HepG2 (cell line): ENCODE measurements around the gene PTPRM. TPM values are rescaled to one million over a fixed set of nuclear protein-coding genes. Genes with fewer than 3 reads are reported as not detected.

ENCODE experiments used
- GATAD1 ChIP-seq: IDR thresholded peaks from 2 replicates; pipeline ENCODE4 v1.6.1; 2016; ENCODE audit warnings: missing genetic modification reagents, missing compliant biosample characterization
- IKZF1 ChIP-seq: fragments of 450-650 bp; IDR thresholded peaks from 2 replicates; pipeline ENCODE4 v1.7.1; 2016
- NCOA1 ChIP-seq: sonication (generic); formaldehyde crosslinking; IDR thresholded peaks from 2 replicates; pipeline ENCODE4 v1.9.0; 2021; ENCODE audit warnings: missing genetic modification reagents
- SRSF9 ChIP-seq: fragments of 200-400 bp; formaldehyde crosslinking; IDR thresholded peaks from 2 replicates; pipeline ENCODE4 v1.6.1; 2018; ENCODE audit warnings: borderline replicate concordance, mild to moderate bottlenecking, low read depth, low read length; ENCODE audit not compliant: insufficient read depth, poor library complexity, severe bottlenecking
- TBX2 ChIP-seq: sonication (generic); formaldehyde crosslinking; IDR thresholded peaks from 2 replicates; pipeline ENCODE4 v1.5.0; 2020; ENCODE audit warnings: missing genetic modification reagents, mild to moderate bottlenecking, borderline replicate concordance
- ZBTB42 ChIP-seq: sonication (generic); formaldehyde crosslinking; IDR thresholded peaks from 2 replicates; pipeline ENCODE4 v1.5.0; 2020; ENCODE audit warnings: mild to moderate bottlenecking, missing genetic modification reagents
- ZFP36 ChIP-seq: fragments of 150-350 bp; IDR thresholded peaks from 2 replicates; pipeline ENCODE4 v1.6.1; 2018; ENCODE audit warnings: borderline replicate concordance, low read length, low read depth; ENCODE audit not compliant: partially characterized antibody
- ZNF12 ChIP-seq: sonication (generic); formaldehyde crosslinking; IDR thresholded peaks from 2 replicates; pipeline ENCODE4 v1.5.0; 2020; ENCODE audit warnings: missing genetic modification reagents
- ZNF446 ChIP-seq: sonication (generic); formaldehyde crosslinking; IDR thresholded peaks from 2 replicates; pipeline ENCODE4 v1.5.0; 2020; ENCODE audit warnings: mild to moderate bottlenecking, missing genetic modification reagents
- ZNF549 ChIP-seq: sonication (generic); formaldehyde crosslinking; IDR thresholded peaks from 2 replicates; pipeline ENCODE4 v1.5.0; 2020; ENCODE audit warnings: missing genetic modification reagents
- ZNF652 ChIP-seq: IDR thresholded peaks from 2 replicates; pipeline ENCODE4 v1.6.1; 2016; ENCODE audit warnings: low read depth, borderline replicate concordance
- ZSCAN20 ChIP-seq: sonication (generic); formaldehyde crosslinking; IDR thresholded peaks from 2 replicates; pipeline ENCODE4 v1.4.0; 2020; ENCODE audit warnings: missing genetic modification reagents, mild to moderate bottlenecking, borderline replicate concordance
- polyA plus RNA-seq, 8 experiments: library from polyadenylated mRNA; depleted of rRNA in 3 of 8; stranded (reverse) in 7 of 8; unstranded in 1 of 8; fragments of >200 nt; fragmentation: Illumina TruSeq in 4 of 8; extraction: Trizol in 4 of 8; gene quantifications; 2 replicates each; pipeline versions ENCODE4 v1.2.1 to v1.2.3, GENCODE V29; 2011 to 2016; ENCODE audit warnings: low read depth in 4 of 8, missing spikeins in 1 of 8, mixed read lengths in 1 of 8; ENCODE audit not compliant: insufficient read depth in 1 of 8
- total RNA-seq, 5 experiments: library from RNA; depleted of rRNA; stranded (reverse); fragments of >200 nt; fragmentation: Illumina TruSeq; extraction: Trizol; gene quantifications; 2 replicates each; pipeline ENCODE4 v1.2.3, GENCODE V29; 2016; ENCODE audit warnings: low read depth in 1 of 5
- TF ChIP-seq, protein P1 (sequence below): sonication (generic); formaldehyde crosslinking; IDR thresholded peaks from 2 replicates; pipeline ENCODE4 v1.5.1; 2020; ENCODE audit warnings: missing genetic modification reagents, mild to moderate bottlenecking, borderline replicate concordance
- TF ChIP-seq, protein P2 (sequence below): sonication (generic); formaldehyde crosslinking; IDR thresholded peaks from 2 replicates; pipeline ENCODE4 v1.4.0; 2020; ENCODE audit warnings: mild to moderate bottlenecking, low read depth, missing genetic modification reagents
- TF ChIP-seq, protein P3 (sequence below), 2 experiments: sonication (generic) in 1 of 2; formaldehyde crosslinking in 1 of 2; IDR thresholded peaks; 2 replicates each; pipeline versions ENCODE4 v1.6.1 to v1.9.0; 2014 to 2022; ENCODE audit warnings: antibody characterized with exemption in 1 of 2, borderline replicate concordance in 1 of 2, inconsistent platforms in 1 of 2, low read depth in 1 of 2, missing genetic modification reagents in 1 of 2
- TF ChIP-seq, protein P4 (sequence below): sonication (generic); formaldehyde crosslinking; IDR thresholded peaks from 2 replicates; pipeline ENCODE4 v1.4.0; 2020; ENCODE audit warnings: missing genetic modification reagents
- TF ChIP-seq, protein P5 (sequence below): sonication (generic); formaldehyde crosslinking; IDR thresholded peaks from 2 replicates; pipeline ENCODE4 v1.4.0; 2020; ENCODE audit warnings: mild to moderate bottlenecking, low read depth, missing genetic modification reagents

PTPRM gene
- total and polyA plus RNA-seq, 2 of the 13 experiments (the other 11 are each of a cell fraction or from before 2014, with no cell fraction given): 12.6 to 108 TPM

DNA sequence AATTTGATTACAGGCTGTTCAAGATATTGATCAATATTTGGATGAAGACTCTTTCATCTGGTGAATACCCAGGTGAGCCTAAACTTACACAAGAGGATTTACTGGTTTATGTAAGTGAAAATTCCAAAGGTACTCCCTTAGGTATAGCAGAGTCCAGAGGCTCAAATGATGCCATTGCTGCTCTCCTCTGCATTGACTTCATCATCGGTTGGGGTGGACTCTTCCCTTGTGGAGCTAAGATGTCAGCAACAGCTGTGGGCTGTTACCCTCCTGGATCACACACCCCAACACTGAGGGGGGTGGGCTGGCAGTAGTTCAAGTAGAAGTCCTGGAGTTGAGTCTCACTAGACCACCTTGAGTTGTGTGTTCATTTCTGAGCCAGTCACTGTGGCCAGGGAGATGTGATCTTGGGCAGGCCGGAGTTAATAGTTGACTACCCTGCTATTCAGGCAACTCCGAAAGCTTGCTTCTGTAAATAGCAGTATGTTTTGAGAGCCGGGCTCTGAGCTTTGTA is 236.9 kb downstream of the PTPRM start (continued):
- TF ChIP-seq SRSF9 (no peak), ZNF446 (CRISPR knock-in tag) (no peak), ZBTB42 (CRISPR knock-in tag) (no peak), ZNF549 (CRISPR knock-in tag) (no peak), ZSCAN20 (CRISPR knock-in tag) (no peak), IKZF1 (no peak), ZNF12 (CRISPR knock-in tag) (no peak), ZFP36 (no peak), ZNF652 (CRISPR knock-in tag) (peak; percentile 67), GATAD1 (CRISPR knock-in tag) (no peak), NCOA1 (CRISPR knock-in tag) (0 out of 2 replicates have a peak, but pooled peaks have one; percentile 53), TBX2 (CRISPR knock-in tag) (peak; percentile 47; the same call in 1 of the 2 replicates)
- TF ChIP-seq, protein P1, sequence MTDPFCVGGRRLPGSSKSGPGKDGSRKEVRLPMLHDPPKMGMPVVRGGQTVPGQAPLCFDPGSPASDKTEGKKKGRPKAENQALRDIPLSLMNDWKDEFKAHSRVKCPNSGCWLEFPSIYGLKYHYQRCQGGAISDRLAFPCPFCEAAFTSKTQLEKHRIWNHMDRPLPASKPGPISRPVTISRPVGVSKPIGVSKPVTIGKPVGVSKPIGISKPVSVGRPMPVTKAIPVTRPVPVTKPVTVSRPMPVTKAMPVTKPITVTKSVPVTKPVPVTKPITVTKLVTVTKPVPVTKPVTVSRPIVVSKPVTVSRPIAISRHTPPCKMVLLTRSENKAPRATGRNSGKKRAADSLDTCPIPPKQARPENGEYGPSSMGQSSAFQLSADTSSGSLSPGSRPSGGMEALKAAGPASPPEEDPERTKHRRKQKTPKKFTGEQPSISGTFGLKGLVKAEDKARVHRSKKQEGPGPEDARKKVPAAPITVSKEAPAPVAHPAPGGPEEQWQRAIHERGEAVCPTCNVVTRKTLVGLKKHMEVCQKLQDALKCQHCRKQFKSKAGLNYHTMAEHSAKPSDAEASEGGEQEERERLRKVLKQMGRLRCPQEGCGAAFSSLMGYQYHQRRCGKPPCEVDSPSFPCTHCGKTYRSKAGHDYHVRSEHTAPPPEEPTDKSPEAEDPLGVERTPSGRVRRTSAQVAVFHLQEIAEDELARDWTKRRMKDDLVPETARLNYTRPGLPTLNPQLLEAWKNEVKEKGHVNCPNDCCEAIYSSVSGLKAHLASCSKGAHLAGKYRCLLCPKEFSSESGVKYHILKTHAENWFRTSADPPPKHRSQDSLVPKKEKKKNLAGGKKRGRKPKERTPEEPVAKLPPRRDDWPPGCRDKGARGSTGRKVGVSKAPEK (CRISPR knock-in tag): no peak
- TF ChIP-seq, protein P2, sequence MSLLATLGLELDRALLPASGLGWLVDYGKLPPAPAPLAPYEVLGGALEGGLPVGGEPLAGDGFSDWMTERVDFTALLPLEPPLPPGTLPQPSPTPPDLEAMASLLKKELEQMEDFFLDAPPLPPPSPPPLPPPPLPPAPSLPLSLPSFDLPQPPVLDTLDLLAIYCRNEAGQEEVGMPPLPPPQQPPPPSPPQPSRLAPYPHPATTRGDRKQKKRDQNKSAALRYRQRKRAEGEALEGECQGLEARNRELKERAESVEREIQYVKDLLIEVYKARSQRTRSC (CRISPR knock-in tag): no peak
- TF ChIP-seq, protein P3, sequence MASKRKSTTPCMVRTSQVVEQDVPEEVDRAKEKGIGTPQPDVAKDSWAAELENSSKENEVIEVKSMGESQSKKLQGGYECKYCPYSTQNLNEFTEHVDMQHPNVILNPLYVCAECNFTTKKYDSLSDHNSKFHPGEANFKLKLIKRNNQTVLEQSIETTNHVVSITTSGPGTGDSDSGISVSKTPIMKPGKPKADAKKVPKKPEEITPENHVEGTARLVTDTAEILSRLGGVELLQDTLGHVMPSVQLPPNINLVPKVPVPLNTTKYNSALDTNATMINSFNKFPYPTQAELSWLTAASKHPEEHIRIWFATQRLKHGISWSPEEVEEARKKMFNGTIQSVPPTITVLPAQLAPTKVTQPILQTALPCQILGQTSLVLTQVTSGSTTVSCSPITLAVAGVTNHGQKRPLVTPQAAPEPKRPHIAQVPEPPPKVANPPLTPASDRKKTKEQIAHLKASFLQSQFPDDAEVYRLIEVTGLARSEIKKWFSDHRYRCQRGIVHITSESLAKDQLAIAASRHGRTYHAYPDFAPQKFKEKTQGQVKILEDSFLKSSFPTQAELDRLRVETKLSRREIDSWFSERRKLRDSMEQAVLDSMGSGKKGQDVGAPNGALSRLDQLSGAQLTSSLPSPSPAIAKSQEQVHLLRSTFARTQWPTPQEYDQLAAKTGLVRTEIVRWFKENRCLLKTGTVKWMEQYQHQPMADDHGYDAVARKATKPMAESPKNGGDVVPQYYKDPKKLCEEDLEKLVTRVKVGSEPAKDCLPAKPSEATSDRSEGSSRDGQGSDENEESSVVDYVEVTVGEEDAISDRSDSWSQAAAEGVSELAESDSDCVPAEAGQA (IDR thresholded peaks at IDR 0.05; ENCODE audit: low read depth): no peak
- TF ChIP-seq, protein P3 (CRISPR knock-in tag; IDR thresholded peaks at IDR 0.05; ENCODE audit: borderline replicate concordance): no peak
- TF ChIP-seq, protein P4, sequence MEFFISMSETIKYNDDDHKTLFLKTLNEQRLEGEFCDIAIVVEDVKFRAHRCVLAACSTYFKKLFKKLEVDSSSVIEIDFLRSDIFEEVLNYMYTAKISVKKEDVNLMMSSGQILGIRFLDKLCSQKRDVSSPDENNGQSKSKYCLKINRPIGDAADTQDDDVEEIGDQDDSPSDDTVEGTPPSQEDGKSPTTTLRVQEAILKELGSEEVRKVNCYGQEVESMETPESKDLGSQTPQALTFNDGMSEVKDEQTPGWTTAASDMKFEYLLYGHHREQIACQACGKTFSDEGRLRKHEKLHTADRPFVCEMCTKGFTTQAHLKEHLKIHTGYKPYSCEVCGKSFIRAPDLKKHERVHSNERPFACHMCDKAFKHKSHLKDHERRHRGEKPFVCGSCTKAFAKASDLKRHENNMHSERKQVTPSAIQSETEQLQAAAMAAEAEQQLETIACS: no peak
- TF ChIP-seq, protein P5, sequence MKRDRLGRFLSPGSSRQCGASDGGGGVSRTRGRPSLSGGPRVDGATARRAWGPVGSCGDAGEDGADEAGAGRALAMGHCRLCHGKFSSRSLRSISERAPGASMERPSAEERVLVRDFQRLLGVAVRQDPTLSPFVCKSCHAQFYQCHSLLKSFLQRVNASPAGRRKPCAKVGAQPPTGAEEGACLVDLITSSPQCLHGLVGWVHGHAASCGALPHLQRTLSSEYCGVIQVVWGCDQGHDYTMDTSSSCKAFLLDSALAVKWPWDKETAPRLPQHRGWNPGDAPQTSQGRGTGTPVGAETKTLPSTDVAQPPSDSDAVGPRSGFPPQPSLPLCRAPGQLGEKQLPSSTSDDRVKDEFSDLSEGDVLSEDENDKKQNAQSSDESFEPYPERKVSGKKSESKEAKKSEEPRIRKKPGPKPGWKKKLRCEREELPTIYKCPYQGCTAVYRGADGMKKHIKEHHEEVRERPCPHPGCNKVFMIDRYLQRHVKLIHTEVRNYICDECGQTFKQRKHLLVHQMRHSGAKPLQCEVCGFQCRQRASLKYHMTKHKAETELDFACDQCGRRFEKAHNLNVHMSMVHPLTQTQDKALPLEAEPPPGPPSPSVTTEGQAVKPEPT (CRISPR knock-in tag): no peak
